ENCODE data around the gene BPIFB4. TPM values are rescaled to one million over a fixed set of nuclear protein-coding genes. Genes with fewer than 3 reads are reported as not detected.

The BPIFB4 gene
- total and polyA plus RNA-seq, 9 of the 15 experiments (the other 6 are each of a cell fraction or from before 2014, with no cell fraction given), result not detected

DNA sequence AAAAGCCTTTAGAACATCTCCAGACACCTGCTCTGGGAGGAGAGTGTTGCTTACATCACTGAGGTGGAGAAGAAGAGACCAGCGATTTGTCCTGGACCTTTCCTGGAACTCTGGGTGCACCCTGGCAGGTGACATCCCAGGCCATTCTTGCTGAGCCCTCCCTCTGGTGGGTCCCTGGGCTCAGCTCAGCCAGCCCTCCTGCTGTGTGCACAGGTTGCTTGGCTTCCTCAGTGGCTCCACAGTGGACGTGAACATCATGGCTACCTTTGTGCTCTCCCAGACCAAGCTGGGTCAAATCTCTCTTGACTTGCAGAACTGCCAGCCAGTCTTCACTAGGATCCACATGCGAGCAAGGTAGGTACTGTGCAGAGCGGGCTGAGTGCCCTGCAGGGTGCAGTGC lies 68.6 kb downstream of the BPIFB4 start:
- ATAC-seq (no peak), DNase-seq (ENCODE audit: extremely low read depth in 1 of 4, low spot score in 3 of 4) (no peak), FAIRE-seq (no peak)
- H3K9me1 ChIP-seq (ENCODE audit: control insufficient read depth, insufficient read depth, low read length), result no peaks in the 10 kb centered on the region
- H3K79me2 ChIP-seq (ENCODE audit: control insufficient read depth, insufficient read depth, low read length), result no peaks in the 10 kb centered on the region
- H3K27ac ChIP-seq (ENCODE audit: extremely low read depth, low read depth, low read length), result no peak overlapping the region
- WGBS (ENCODE audit: insufficient coverage, low coverage, missing lambda C conversion rate), result 2% methylated on average over 4 of the region's 4 CpGs
- H3K27me3 ChIP-seq (ENCODE audit: control insufficient read depth in 2 of 2, insufficient read depth in 2 of 2, low read length in 2 of 2), result peaks cover 0 to 9% of the 10 kb centered on the region in 2 experiments; a peak in 1 of 5 replicates
- BruUV-seq (replicated peaks), result no TSS peak
- in situ Hi-C loops (cut with MboI), result no loop called here
- H3K9me3 ChIP-seq (replicated peaks; ENCODE audit: control insufficient read depth, insufficient read depth, low read depth, low read length), result no peaks in the 10 kb centered on the region
- TF ChIP-seq ZNF57 (CRISPR knock-in tag; IDR thresholded peaks at IDR 0.05), result no peak
- TF ChIP-seq FOSL1 (tag; conservative IDR thresholded peaks at IDR 0.05), result no peak
- TF ChIP-seq FOXK2 (conservative IDR thresholded peaks at IDR 0.05 in 1 of 2, IDR thresholded peaks at IDR 0.05 in 1 of 2; ENCODE audit: low read depth in 2 of 2), result no peak
- no peak for TF ChIP-seq SNIP1 (IDR thresholded peaks at IDR 0.05; ENCODE audit: low read depth)
- no peak for TF ChIP-seq CSDE1 (IDR thresholded peaks at IDR 0.05)
- TF ChIP-seq, protein P1, sequence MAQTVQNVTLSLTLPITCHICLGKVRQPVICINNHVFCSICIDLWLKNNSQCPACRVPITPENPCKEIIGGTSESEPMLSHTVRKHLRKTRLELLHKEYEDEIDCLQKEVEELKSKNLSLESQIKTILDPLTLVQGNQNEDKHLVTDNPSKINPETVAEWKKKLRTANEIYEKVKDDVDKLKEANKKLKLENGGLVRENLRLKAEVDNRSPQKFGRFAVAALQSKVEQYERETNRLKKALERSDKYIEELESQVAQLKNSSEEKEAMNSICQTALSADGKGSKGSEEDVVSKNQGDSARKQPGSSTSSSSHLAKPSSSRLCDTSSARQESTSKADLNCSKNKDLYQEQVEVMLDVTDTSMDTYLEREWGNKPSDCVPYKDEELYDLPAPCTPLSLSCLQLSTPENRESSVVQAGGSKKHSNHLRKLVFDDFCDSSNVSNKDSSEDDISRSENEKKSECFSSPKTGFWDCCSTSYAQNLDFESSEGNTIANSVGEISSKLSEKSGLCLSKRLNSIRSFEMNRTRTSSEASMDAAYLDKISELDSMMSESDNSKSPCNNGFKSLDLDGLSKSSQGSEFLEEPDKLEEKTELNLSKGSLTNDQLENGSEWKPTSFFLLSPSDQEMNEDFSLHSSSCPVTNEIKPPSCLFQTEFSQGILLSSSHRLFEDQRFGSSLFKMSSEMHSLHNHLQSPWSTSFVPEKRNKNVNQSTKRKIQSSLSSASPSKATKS (CRISPR knock-in tag; IDR thresholded peaks at IDR 0.05), result no peak
- no peak for TF ChIP-seq CEBPB (tag; IDR thresholded peaks at IDR 0.05)
- no peaks in the 10 kb centered on the region for H3K4me1 ChIP-seq (replicated peaks in 1 of 2; ENCODE audit: control insufficient read depth in 2 of 2, insufficient read depth in 2 of 2, low read length in 2 of 2)
- ChIA-PET CTCF (ENCODE audit: low intra/inter-chr PET ratio) (interaction anchor here (0.6 kb wide), 1 partner anchor 300 kb away, joined by 3 read pairs; no protein-coding TSS in a partner anchor), POLR2A (no interaction called here)
- intact Hi-C loops (cut with micrococcal nuclease), result no loop called here
- no peaks in the 10 kb centered on the region for H4K20me1 ChIP-seq (replicated peaks; ENCODE audit: control insufficient read depth, insufficient read depth, low read length)
- no peak overlapping the region for H3K9ac ChIP-seq (ENCODE audit: insufficient read depth in 1 of 2, low read depth in 2 of 2, low read length in 2 of 2)
- no peak overlapping the region for H3K4me3 ChIP-seq
- no peaks in the 10 kb centered on the region for H3K36me3 ChIP-seq (ENCODE audit: control insufficient read depth, insufficient read depth, low read length)
- no peak overlapping the region for H3K4me2 ChIP-seq (ENCODE audit: insufficient read depth, low read length)
- H2AFZ ChIP-seq (ENCODE audit: low read depth, low read length), result no peak overlapping the region

Measured in K562 (cell line).